Loucy (cell line): ENCODE measurements around the gene PSEN2.
"Not testable (repeated sequence)": the region's sequence is repeated elsewhere in the genome, so short reads cannot be mapped to it uniquely, and the experiment has no call there.

ENCODE experiments used
- EZH2phosphoT487 ChIP-seq: fragments of 200-600 bp; IDR thresholded peaks from 2 replicates; pipeline ENCODE4 v1.6.1; 2018; ENCODE audit warnings: antibody characterized with exemption, mild to moderate bottlenecking, moderate library complexity, borderline replicate concordance
- TF ChIP-seq, protein P1 (sequence below): fragments of 200-600 bp; sonication (generic); conservative IDR thresholded peaks from 2 replicates; pipeline ENCODE4 v1.5.1; 2014; ENCODE audit warnings: mild to moderate bottlenecking, antibody characterized with exemption, low read length

DNA sequence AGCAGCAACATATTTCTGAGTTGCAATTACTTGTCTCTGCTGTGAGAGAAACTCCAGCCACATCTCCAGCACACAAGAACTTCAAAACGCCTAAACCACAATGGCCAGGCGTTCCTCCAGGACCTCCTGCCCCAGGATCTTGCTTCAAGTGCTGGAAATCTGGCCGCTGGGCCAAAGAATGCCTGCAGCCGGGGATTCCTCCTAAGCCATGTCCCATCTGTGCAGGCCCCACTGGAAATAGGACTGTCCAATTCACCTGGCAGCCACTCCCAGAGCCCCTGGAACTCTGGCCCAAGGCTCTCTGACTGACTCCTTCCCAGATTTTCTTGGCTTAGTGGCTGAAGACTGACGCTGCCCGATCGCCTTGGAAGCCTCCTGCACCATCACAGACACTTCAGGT is 35.0 kb upstream of the PSEN2 start:
- TF ChIP-seq, protein P1, sequence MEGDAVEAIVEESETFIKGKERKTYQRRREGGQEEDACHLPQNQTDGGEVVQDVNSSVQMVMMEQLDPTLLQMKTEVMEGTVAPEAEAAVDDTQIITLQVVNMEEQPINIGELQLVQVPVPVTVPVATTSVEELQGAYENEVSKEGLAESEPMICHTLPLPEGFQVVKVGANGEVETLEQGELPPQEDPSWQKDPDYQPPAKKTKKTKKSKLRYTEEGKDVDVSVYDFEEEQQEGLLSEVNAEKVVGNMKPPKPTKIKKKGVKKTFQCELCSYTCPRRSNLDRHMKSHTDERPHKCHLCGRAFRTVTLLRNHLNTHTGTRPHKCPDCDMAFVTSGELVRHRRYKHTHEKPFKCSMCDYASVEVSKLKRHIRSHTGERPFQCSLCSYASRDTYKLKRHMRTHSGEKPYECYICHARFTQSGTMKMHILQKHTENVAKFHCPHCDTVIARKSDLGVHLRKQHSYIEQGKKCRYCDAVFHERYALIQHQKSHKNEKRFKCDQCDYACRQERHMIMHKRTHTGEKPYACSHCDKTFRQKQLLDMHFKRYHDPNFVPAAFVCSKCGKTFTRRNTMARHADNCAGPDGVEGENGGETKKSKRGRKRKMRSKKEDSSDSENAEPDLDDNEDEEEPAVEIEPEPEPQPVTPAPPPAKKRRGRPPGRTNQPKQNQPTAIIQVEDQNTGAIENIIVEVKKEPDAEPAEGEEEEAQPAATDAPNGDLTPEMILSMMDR = not testable (repeated sequence)
- not testable (repeated sequence) for TF ChIP-seq EZH2phosphoT487
